Stimulated activated CD4-positive, alpha-beta T cell treated with anti-CD3 and anti-CD28 coated beads, Interleukin-4, amount 100 ng/mL, for 4 hours (primary cell): ENCODE results near the gene LGALS9C.
"Not testable (repeated sequence)": the region's sequence is repeated elsewhere in the genome, so short reads cannot be mapped to it uniquely, and the experiment has no call there.

Source experiments
- DNase-seq, 2 experiments: peaks; one replicate each; pipeline ENCODE4 v3.0.0-alpha.2; 2020

LGALS9C gene

GRCh38 chr17:18478977-18479595 lies 2.5 kb downstream of the LGALS9C start:
- DNase-seq, result not testable (repeated sequence)

GRCh38 chr17:18481775-18482174 lies 5.2 kb downstream of the LGALS9C start:
- DNase-seq, result not testable (repeated sequence)

- not testable (repeated sequence) for DNase-seq
These were observed 9.4 kb downstream of the LGALS9C start for GRCh38 chr17:18485936-18486464.

- not testable (repeated sequence) for DNase-seq
These were observed 11.0 kb downstream of the LGALS9C start for GRCh38 chr17:18487633-18488032.

GRCh38 chr17:18488622-18489021 lies 12.0 kb downstream of the LGALS9C start:
- not testable (repeated sequence) for DNase-seq

GRCh38 chr17:18490016-18490415 lies 13.4 kb downstream of the LGALS9C start:
- DNase-seq, result not testable (repeated sequence)

GRCh38 chr17:18492712-18493480 lies 16.3 kb downstream of the LGALS9C start:
- DNase-seq, result not testable (repeated sequence)

- not testable (repeated sequence) for DNase-seq
These were observed 17.7 kb downstream of the LGALS9C start for GRCh38 chr17:18494250-18494768.

- not testable (repeated sequence) for DNase-seq
These were observed 20.5 kb downstream of the LGALS9C start for GRCh38 chr17:18497044-18497443.

- DNase-seq, result not testable (repeated sequence)
These were observed 22.5 kb downstream of the LGALS9C start for GRCh38 chr17:18499100-18499499.

GRCh38 chr17:18499756-18500155 lies 23.2 kb downstream of the LGALS9C start:
- DNase-seq, result not testable (repeated sequence)

- DNase-seq, result not testable (repeated sequence)
These were observed 23.7 kb downstream of the LGALS9C start for GRCh38 chr17:18500281-18500680.

- DNase-seq, result not testable (repeated sequence)
These were observed 24.2 kb downstream of the LGALS9C start for GRCh38 chr17:18500816-18501215.

- not testable (repeated sequence) for DNase-seq
These were observed 26.6 kb downstream of the LGALS9C start for GRCh38 chr17:18503221-18503620.

GRCh38 chr17:18507729-18508128 lies 31.1 kb downstream of the LGALS9C start:
- DNase-seq, result not testable (repeated sequence)

GRCh38 chr17:18508667-18509066 lies 32.1 kb downstream of the LGALS9C start:
- not testable (repeated sequence) for DNase-seq

GRCh38 chr17:18521100-18521499 lies 44.5 kb downstream of the LGALS9C start:
- not testable (repeated sequence) for DNase-seq

- not testable (repeated sequence) for DNase-seq
These were observed 48.4 kb downstream of the LGALS9C start for GRCh38 chr17:18525015-18525414.

- not testable (repeated sequence) for DNase-seq
These were observed 49.7 kb downstream of the LGALS9C start for GRCh38 chr17:18526168-18526800.

- not testable (repeated sequence) for DNase-seq
These were observed 50.8 kb downstream of the LGALS9C start for GRCh38 chr17:18527354-18527753.

- DNase-seq, result not testable (repeated sequence)
These were observed 51.8 kb downstream of the LGALS9C start for GRCh38 chr17:18528435-18528834.

- DNase-seq, result not testable (repeated sequence)
These were observed 52.4 kb downstream of the LGALS9C start for GRCh38 chr17:18528899-18529500.

GRCh38 chr17:18530405-18530804 lies 53.8 kb downstream of the LGALS9C start:
- not testable (repeated sequence) for DNase-seq
